OCI-LY7 (cell line): ENCODE data around the gene C10orf71. TPM values are rescaled to one million over a fixed set of nuclear protein-coding genes. Genes with fewer than 3 reads are reported as not detected.

Source experiments
- BruUV-seq: library from RNA; stranded (reverse); fragments of 400-500 nt; replicated peaks from 2 replicates; lab custom pipeline; 2021; lab: Mats Ljungman, UMichigan
- CTCF ChIA-PET: fragments of 300-600 bp; sonication (Branson Sonifier 250); formaldehyde crosslinking; loops from one replicate; lab custom pipeline; 2022; ENCODE audit warnings: antibody characterized with exemption; ENCODE audit not compliant: unreplicated experiment; lab: Charles Lee
- POLR2A ChIA-PET: fragments of 300-600 bp; sonication (Branson Sonifier 250); formaldehyde crosslinking; loops from one replicate; lab custom pipeline; 2022; ENCODE audit warnings: antibody characterized with exemption; lab: Charles Lee
- DNase-seq: peaks from one replicate; pipeline ENCODE4 v3.0.0-alpha.2; 2015; ENCODE audit warnings: low spot score
- H2AFZ ChIP-seq: fragments of 200-600 bp; sonication (generic), shearing (Covaris generic); 2 replicates; pipeline ENCODE4 v1.6.1; 2014; ENCODE audit warnings: mild to moderate bottlenecking, antibody characterized with exemption, low read length, moderate library complexity
- H3K27ac ChIP-seq: fragments of 200-600 bp; sonication (generic); 2 replicates; pipeline ENCODE4 v1.5.1; 2014; ENCODE audit warnings: mixed run types, low read depth, mild to moderate bottlenecking, moderate library complexity, low read length, inconsistent platforms; ENCODE audit not compliant: poor library complexity, severe bottlenecking
- H3K36me3 ChIP-seq: fragments of 200-600 bp; sonication (generic); 2 replicates; pipeline ENCODE4 v1.6.1; 2014; ENCODE audit warnings: mild to moderate bottlenecking, antibody characterized with exemption, low read length, moderate library complexity, mixed read lengths; ENCODE audit not compliant: insufficient read depth
- H3K4me1 ChIP-seq: fragments of 200-600 bp; sonication (generic); 2 replicates; pipeline ENCODE4 v1.5.1; 2014; ENCODE audit warnings: mild to moderate bottlenecking, low read length; ENCODE audit not compliant: insufficient read depth, poor library complexity, severe bottlenecking
- H3K4me2 ChIP-seq: fragments of 200-600 bp; sonication (generic); 2 replicates; pipeline ENCODE4 v1.6.1; 2014; ENCODE audit warnings: mild to moderate bottlenecking, low read length
- H3K4me3 ChIP-seq: fragments of 200-600 bp; sonication (generic); 2 replicates; pipeline ENCODE4 v1.5.1; 2014; ENCODE audit warnings: mild to moderate bottlenecking, low read depth, low read length; ENCODE audit not compliant: poor library complexity, severe bottlenecking
- H3K79me2 ChIP-seq: fragments of 200-600 bp; sonication (generic); 2 replicates; pipeline ENCODE4 v1.6.1; 2016; ENCODE audit warnings: low read depth, mild to moderate bottlenecking, low read length, moderate library complexity, mixed read lengths; ENCODE audit not compliant: insufficient read depth
- H3K9me2 ChIP-seq: fragments of 200-600 bp; sonication (generic); 2 replicates; pipeline ENCODE4 v1.6.1; 2016; ENCODE audit warnings: mild to moderate bottlenecking, low read length, mixed read lengths; ENCODE audit not compliant: insufficient read depth
- H3K9me3 ChIP-seq: fragments of 200-600 bp; sonication (generic); 2 replicates; pipeline ENCODE4 v1.6.1; 2014; ENCODE audit warnings: mild to moderate bottlenecking, mixed run types, low read length, mixed read lengths
- H4K20me1 ChIP-seq: fragments of 200-600 bp; sonication (generic); 2 replicates; pipeline ENCODE4 v1.6.1; 2014; ENCODE audit warnings: mild to moderate bottlenecking, antibody characterized with exemption, low read length, moderate library complexity, mixed read lengths; ENCODE audit not compliant: insufficient read depth
- CTCF ChIP-seq: fragments of 200-600 bp; sonication (generic); conservative IDR thresholded peaks from 2 replicates; pipeline ENCODE4 v1.5.1; 2014; ENCODE audit warnings: mild to moderate bottlenecking, antibody characterized with exemption, low read length, moderate library complexity, mixed read lengths
- EZH2phosphoT487 ChIP-seq: fragments of 200-600 bp; sonication (generic); IDR thresholded peaks from 2 replicates; pipeline ENCODE4 v1.6.1; 2018; ENCODE audit warnings: low read depth, borderline replicate concordance, mild to moderate bottlenecking, mixed run types, antibody characterized with exemption, low read length, moderate library complexity, mixed read lengths
- intact Hi-C: fragments of 100-400 bp; cut with micrococcal nuclease; formaldehyde crosslinking; loops from one replicate; pipeline ENCODE4 v1.10.0; 2022; ENCODE audit not compliant: unreplicated experiment
- total RNA-seq, 2 experiments: library from RNA; depleted of rRNA in 1 of 2; stranded (reverse); fragments of >200 nt in 1 of 2; shearing (Covaris generic) in 1 of 2; gene quantifications; 2 replicates each; pipeline ENCODE4 v1.2.3, GENCODE V29; 2014 to 2022

The C10orf71 gene
- total RNA-seq, 2 experiments from 2014 or later: 0.06 to 0.08 TPM

- no peak overlapping the region for H2AFZ ChIP-seq
- H3K79me2 ChIP-seq: no peaks in the 10 kb centered on the region
- H3K4me3 ChIP-seq: no peak overlapping the region
- no peaks in the 10 kb centered on the region for H3K9me2 ChIP-seq
- ChIA-PET CTCF (no interaction called here), POLR2A (interaction anchor here (1.0 kb wide), 1 partner anchor 192 kb away, joined by 3 read pairs; no protein-coding TSS in a partner anchor)
- H3K4me2 ChIP-seq: no peak overlapping the region
- H3K27ac ChIP-seq: no peak overlapping the region
- H3K4me1 ChIP-seq: no peaks in the 10 kb centered on the region
- no peak for TF ChIP-seq CTCF
- no peak for TF ChIP-seq EZH2phosphoT487
- BruUV-seq: no TSS peak
- intact Hi-C loops: no loop called here
- H4K20me1 ChIP-seq: no peaks in the 10 kb centered on the region
- no peaks in the 10 kb centered on the region for H3K9me3 ChIP-seq
- no peaks in the 10 kb centered on the region for H3K36me3 ChIP-seq
- DNase-seq: no peak
Observed at GRCh38 chr10:49361178-49361554, 62.2 kb downstream of the C10orf71 start.

DNA sequence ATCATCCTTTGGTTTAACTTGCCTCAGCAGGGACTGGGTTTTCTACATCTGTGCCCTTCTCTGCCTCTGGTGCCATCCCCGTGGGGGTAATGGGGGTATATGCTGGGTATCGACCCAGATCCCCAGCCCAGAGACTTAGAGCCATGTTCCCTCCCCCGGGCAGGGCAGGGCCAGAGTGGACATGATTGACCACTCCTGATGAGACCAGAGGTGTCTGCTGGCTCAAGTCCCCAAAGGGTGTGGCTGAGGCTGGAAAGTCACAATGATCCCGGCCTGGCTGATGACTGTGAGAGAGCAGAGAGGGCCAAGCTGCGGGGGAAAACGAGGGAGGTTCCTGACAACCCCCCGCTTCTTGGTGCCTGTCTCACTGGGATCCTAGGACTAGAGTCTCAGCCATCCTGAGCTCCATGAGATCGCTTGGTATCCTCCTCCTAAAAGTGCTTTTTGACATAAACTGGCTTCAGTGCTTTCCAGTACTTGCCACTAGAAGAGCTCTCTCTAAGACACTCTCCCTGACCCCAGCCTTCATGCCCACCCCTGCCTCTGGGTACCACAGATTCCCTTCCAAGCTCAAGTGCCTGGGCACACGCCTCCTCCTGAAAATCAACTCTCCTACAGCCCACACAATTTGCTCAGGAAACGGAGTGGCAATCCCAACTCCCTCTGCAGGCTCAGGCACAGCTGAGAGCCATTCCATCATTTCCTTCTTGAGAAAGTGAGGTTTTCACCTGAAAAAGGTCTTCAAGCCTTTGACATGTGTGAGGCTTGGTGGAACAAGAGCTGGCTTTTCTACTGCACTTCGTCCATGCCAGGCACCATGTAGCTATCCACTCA lies 63.0 kb downstream of the C10orf71 start:
- Histone ChIP-seq H3K4me1 (no peaks in the 10 kb centered on the region), H4K20me1 (no peaks in the 10 kb centered on the region), H3K27ac (no peak overlapping the region), H3K4me2 (no peak overlapping the region), H3K36me3 (no peaks in the 10 kb centered on the region), H2AFZ (no peak overlapping the region), H3K9me2 (no peaks in the 10 kb centered on the region), H3K9me3 (no peaks in the 10 kb centered on the region), H3K79me2 (no peaks in the 10 kb centered on the region), H3K4me3 (no peak overlapping the region)
- CTCF ChIA-PET: no interaction called here
- POLR2A ChIA-PET: interaction anchor here (0.8 to 1.2 kb wide), 3 partner anchors 8 to 191 kb away, joined by 3 to 4 read pairs (median 4); no protein-coding TSS in a partner anchor
- DNase-seq: no peak
- no TSS peak for BruUV-seq
- no peak for TF ChIP-seq CTCF
- no peak for TF ChIP-seq EZH2phosphoT487
- intact Hi-C loops: no loop called here
